Lower lobe of right lung (tissue), 2 donors: ENCODE data around the gene MRFAP1. TPM values are rescaled to one million over a fixed set of nuclear protein-coding genes. Genes with fewer than 3 reads are reported as not detected.

Source experiments
- ATAC-seq, 2 donors: fragments of 200-7000 bp; cut with Tn5 transposase; one replicate each; pipeline ENCODE4 v1.9.1; 2020 to 2022; ENCODE audit warnings: mild to moderate bottlenecking in 2 of 2, moderate library complexity in 2 of 2
- DNase-seq: peaks from one replicate; pipeline ENCODE4 v3.0.0-alpha.2; 2020
- H3K27ac ChIP-seq: fragments of 200-600 bp; one replicate; pipeline ENCODE4 v1.8.0; 2022
- H3K27me3 ChIP-seq: fragments of 200-600 bp; one replicate; pipeline ENCODE4 v1.8.0; 2022; ENCODE audit warnings: low read depth
- H3K36me3 ChIP-seq: fragments of 200-600 bp; one replicate; pipeline ENCODE4 v1.8.0; 2022; ENCODE audit warnings: mild to moderate bottlenecking
- H3K4me1 ChIP-seq: fragments of 200-600 bp; one replicate; pipeline ENCODE4 v1.8.0; 2022
- H3K4me3 ChIP-seq: fragments of 200-600 bp; one replicate; pipeline ENCODE4 v1.8.0; 2022; ENCODE audit warnings: mild to moderate bottlenecking
- H3K9me3 ChIP-seq: fragments of 200-600 bp; one replicate; pipeline ENCODE4 v1.8.0; 2022
- intact Hi-C: fragments of 100-400 bp; cut with DNase I; formaldehyde crosslinking; loops from one replicate; pipeline ENCODE4 v1.11.0; 2022
- total RNA-seq: library from RNA; stranded (reverse); fragmentation: NEBNext Ultra II Directional; extraction: Animal tissue kit (Norgen Biotek cat#: 25700); gene quantifications from one replicate; pipeline ENCODE4 v1.2.1, GENCODE V29; 2021
- TF ChIP-seq, protein P1 (sequence below): fragments of 200-600 bp; IDR thresholded peaks from one replicate; pipeline ENCODE4 v1.8.0; 2022; ENCODE audit warnings: antibody characterized with exemption, mild to moderate bottlenecking
- donor health status: DM: no; HTN: yes; CAD: no; lungs with severe emphysema.

The MRFAP1 gene
- total RNA-seq, 1 donor from 2014 or later: 211 TPM

DNA sequence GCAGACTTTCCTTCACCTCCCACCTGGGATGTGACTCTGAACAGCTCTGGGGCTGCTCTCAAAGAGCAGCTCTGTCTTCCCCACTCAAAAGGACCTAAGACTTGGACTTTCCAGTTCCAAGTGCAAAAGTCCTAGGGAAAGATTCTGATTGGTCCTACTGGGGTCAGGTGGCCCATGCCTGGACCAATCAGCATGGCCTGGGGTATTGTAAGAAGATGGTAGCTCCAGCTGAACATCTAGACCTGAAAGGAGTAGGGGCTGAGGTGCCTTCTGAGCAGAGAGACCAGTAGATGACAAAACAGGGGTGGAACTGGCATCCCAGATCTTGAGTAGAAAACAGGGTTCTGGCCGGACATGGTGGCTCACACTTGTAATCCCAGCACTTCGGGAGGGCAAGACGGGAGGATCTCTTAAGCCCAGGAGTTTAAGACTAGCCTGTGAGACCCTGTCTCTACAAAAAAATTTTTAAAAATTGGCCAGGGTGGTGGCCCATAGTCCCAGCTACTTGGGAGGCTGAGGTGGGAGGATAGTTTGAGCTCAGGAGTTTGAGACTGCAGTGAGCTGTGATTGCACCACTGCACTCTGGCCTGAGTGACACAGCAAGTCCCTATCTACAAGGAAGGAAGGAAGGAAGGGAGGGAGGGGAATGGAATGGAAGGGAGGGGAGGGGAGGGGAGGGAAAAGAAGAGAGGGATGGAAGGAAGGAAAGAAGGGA is 27.4 kb upstream of the MRFAP1 start:
- no peak overlapping the region for H3K4me3 ChIP-seq
- no peaks in the 10 kb centered on the region for H3K9me3 ChIP-seq
- peaks cover 92% of the 10 kb centered on the region for H3K36me3 ChIP-seq
- no peak for ATAC-seq
- TF ChIP-seq, protein P1, sequence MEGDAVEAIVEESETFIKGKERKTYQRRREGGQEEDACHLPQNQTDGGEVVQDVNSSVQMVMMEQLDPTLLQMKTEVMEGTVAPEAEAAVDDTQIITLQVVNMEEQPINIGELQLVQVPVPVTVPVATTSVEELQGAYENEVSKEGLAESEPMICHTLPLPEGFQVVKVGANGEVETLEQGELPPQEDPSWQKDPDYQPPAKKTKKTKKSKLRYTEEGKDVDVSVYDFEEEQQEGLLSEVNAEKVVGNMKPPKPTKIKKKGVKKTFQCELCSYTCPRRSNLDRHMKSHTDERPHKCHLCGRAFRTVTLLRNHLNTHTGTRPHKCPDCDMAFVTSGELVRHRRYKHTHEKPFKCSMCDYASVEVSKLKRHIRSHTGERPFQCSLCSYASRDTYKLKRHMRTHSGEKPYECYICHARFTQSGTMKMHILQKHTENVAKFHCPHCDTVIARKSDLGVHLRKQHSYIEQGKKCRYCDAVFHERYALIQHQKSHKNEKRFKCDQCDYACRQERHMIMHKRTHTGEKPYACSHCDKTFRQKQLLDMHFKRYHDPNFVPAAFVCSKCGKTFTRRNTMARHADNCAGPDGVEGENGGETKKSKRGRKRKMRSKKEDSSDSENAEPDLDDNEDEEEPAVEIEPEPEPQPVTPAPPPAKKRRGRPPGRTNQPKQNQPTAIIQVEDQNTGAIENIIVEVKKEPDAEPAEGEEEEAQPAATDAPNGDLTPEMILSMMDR: no peak
- no peak overlapping the region for H3K27ac ChIP-seq
- no peak for DNase-seq
- intact Hi-C loops: no loop called here
- no peaks in the 10 kb centered on the region for H3K27me3 ChIP-seq
- no peaks in the 10 kb centered on the region for H3K4me1 ChIP-seq

DNA sequence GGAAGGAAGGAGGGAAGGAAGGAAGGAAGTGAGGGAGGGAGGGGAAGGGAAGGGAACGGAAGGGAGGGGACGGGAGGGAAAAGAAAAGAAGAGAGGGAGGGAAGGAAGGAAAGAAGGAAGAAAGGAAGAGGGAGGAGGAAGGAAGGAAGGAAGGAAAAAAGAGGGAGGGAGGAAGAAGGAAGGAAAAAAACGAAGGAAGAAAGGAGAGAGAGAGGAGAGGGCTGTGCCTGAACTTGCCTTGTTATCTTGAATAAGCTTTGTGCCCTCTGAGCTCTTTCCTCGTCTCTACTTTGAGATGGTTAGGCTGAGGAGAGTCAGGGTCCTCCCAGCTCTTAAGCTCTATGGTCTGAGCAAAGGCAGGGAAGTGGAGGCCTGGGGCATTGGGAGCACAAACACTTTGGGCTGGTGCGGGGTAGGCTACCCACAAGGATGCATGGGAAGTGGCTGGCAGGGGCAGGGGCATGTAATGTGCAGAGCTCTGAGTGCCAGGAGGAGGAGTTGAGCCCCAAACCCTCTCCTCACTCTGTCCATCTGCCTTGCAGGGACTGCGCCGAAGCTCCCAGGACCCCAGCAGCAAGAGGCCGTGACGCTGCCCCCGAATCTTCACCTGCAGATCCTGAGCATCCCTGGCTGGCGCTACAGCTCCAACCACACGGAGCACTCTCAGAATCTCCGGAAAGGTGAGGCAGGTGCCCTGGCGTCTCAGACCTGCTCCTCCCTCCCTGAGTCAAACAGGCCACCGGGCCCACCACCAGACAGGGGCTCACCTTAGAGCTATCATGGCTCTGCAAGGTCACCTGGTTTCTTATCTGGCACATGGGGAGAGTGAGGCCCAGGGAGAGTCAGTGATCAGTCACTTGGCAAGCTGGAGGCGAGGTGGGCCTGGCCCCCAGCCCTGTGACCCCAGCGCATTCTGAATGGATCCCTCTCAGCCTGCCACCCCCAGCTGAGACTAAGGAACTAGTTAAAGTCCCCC is 26.5 kb upstream of the MRFAP1 start:
- ATAC-seq: no peak
- H3K36me3 ChIP-seq: peaks cover 92% of the 10 kb centered on the region
- intact Hi-C loops: no loop called here

DNA sequence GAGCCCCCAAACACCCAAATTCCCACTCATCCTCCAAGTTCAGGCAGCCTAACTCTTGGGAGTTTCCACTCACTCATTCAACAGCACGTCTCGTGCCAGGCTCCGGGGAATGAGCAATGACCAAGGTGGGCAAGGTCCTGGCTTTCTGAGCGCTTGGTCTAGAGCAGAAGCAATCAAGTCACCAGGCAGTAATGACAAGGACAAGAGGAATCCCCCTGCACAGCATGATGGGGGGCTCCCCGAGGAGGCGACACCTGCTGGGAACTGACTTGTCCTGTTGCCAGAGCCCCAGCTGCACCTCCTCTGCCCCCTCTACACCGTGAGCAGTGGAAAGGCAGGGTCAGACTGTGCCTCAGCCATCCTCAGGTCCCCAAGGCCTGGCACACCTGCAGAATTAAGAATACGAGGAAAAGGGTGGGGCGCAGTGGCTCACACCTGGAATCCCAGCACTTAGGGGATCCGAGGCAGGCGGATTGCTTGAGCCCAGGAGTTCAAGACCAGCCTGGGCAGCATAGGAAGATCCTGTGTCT is 25.7 kb upstream of the MRFAP1 start:
- TF ChIP-seq, protein P1: no peak
- Histone ChIP-seq H3K36me3 (peaks cover 90% of the 10 kb centered on the region), H3K4me1 (no peaks in the 10 kb centered on the region), H3K27me3 (no peaks in the 10 kb centered on the region), H3K4me3 (no peak overlapping the region), H3K9me3 (no peaks in the 10 kb centered on the region), H3K27ac (no peak overlapping the region)
- intact Hi-C loops: no loop called here
- DNase-seq (no peak), ATAC-seq (no peak)

More for the DNA sequence above, 26.5 kb upstream of the MRFAP1 start:
- H3K27me3 ChIP-seq: no peaks in the 10 kb centered on the region
- no peaks in the 10 kb centered on the region for H3K9me3 ChIP-seq
- no peaks in the 10 kb centered on the region for H3K4me1 ChIP-seq
- DNase-seq: no peak
- no peak overlapping the region for H3K27ac ChIP-seq
- H3K4me3 ChIP-seq: no peak overlapping the region
- TF ChIP-seq, protein P1: no peak

DNA sequence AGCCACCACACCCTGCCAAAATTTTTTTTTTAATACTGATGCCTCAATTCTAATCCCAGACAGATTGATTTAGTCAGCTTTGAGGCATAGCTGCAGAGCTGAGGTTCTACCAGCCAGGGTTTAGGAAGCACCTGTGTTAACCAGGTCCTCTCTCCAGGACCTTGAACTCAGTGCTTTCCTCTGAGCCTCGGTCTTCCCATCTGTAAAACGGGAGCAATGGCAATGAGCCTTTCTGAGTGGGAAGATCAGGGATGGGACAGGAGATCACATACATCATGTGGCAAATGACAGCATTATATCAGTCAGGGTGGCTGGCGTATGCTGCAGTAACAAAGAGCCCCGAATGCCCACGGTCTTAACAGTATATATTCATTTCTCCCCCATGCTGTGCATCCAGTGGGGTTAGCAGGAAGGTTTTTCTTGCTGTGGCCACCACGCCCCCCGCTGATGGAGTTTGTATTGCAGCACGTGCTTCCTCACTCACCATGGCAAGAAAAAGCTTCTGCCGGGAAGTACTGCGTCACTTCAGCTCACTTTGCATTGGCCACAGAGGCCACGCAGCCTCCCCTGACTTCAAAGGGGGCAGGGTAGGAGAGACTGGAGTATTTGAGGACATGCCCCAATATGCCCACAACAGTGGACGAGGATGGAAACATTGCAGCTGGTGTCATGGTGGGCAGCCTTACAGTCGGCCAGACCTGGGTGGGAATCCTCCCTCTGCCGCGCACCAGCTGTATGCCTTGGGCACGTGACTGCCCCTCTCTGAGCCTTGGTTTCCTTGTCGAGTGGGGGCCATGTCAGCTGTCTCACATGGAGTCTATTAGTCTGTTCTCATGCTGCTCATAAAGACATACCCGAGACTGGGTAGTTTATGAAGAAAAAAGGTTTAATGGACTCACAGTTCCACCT is 24.1 kb upstream of the MRFAP1 start:
- TF ChIP-seq, protein P1: no peak
- ATAC-seq: no peak
- peaks cover 85% of the 10 kb centered on the region for H3K36me3 ChIP-seq

DNA sequence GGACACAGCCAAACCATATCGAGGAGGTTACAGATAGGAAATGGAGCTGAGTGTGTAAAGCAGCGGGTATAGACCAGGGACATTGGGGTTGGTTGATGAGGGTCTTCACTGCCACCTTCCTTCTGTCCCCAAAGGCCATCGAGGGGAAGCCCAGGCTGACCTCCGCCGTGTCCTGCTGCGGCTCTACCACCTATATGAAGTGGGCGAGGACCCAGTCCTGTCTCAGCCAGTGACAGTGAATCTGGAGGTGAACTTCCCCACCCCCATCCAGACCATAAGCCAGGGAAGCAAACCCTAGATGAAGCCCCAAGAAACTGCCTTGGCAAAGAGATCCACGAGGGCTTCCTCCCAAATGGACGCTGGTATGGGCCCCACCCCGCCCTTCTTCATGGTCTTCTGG is 23.2 kb upstream of the MRFAP1 start:
- no peak overlapping the region for H3K27ac ChIP-seq
- peaks cover 76% of the 10 kb centered on the region for H3K36me3 ChIP-seq
- no peak overlapping the region for H3K4me3 ChIP-seq
- no peaks in the 10 kb centered on the region for H3K9me3 ChIP-seq
- ATAC-seq (no peak), DNase-seq (no peak)
- intact Hi-C loops: no loop called here
- no peaks in the 10 kb centered on the region for H3K27me3 ChIP-seq
- TF ChIP-seq, protein P1: no peak
- no peaks in the 10 kb centered on the region for H3K4me1 ChIP-seq

More for the DNA sequence above, 24.1 kb upstream of the MRFAP1 start:
- no peak for DNase-seq
- no peaks in the 10 kb centered on the region for H3K4me1 ChIP-seq
- no peak overlapping the region for H3K4me3 ChIP-seq
- H3K27me3 ChIP-seq: no peaks in the 10 kb centered on the region
- no peak overlapping the region for H3K27ac ChIP-seq
- intact Hi-C loops: no loop called here
- no peaks in the 10 kb centered on the region for H3K9me3 ChIP-seq
